Neuronal stem cell (in vitro differentiated cells): ENCODE results near the gene BPIFB2.
A peak's percentile ranks its signal among the peaks of the same experiment; 100 is the strongest.

Source experiments
- DNase-seq: peaks from one replicate; pipeline ENCODE4 v3.0.0-alpha.2; 2013; ENCODE audit warnings: low spot score
- H2AFZ ChIP-seq: one replicate; pipeline ENCODE4 v1.6.1; 2013; ENCODE audit warnings: mild to moderate bottlenecking, low read length, inconsistent platforms
- H2AK5ac ChIP-seq: 2 replicates; pipeline ENCODE4 v1.6.1; 2013; ENCODE audit warnings: low read depth, mild to moderate bottlenecking, inconsistent platforms, low read length, moderate library complexity, mixed read lengths
- H2BK120ac ChIP-seq: 2 replicates; pipeline ENCODE4 v1.6.1; 2013; ENCODE audit warnings: low read depth, mild to moderate bottlenecking, inconsistent platforms, low read length, moderate library complexity, mixed read lengths
- H2BK12ac ChIP-seq: one replicate; pipeline ENCODE4 v1.6.1; 2013; ENCODE audit warnings: low read length, inconsistent platforms
- H2BK15ac ChIP-seq: 2 replicates; pipeline ENCODE4 v1.6.1; 2013; ENCODE audit warnings: mild to moderate bottlenecking, low read length, inconsistent platforms, mixed read lengths
- H2BK5ac ChIP-seq: one replicate; pipeline ENCODE4 v1.6.1; 2013; ENCODE audit warnings: inconsistent platforms, mild to moderate bottlenecking, low read length, moderate library complexity
- H3K14ac ChIP-seq: one replicate; pipeline ENCODE4 v1.6.1; 2013; ENCODE audit warnings: low read length, inconsistent platforms
- H3K18ac ChIP-seq: 2 replicates; pipeline ENCODE4 v1.6.1; 2013; ENCODE audit warnings: low read length, inconsistent platforms
- H3K23ac ChIP-seq: 2 replicates; pipeline ENCODE4 v1.6.1; 2013; ENCODE audit warnings: low read depth, mild to moderate bottlenecking, mixed read lengths, low read length, inconsistent platforms; ENCODE audit not compliant: poor library complexity
- H3K27ac ChIP-seq: replicated peaks from 3 replicates; pipeline ENCODE4 v1.5.1; 2013; ENCODE audit warnings: low read length, inconsistent platforms
- H3K27me3 ChIP-seq, 3 experiments: 2 replicates each; pipeline ENCODE4 v1.6.1; 2013; ENCODE audit warnings: low read length in 3 of 3, mild to moderate bottlenecking in 2 of 3, inconsistent platforms in 1 of 3, low read depth in 1 of 3, mixed read lengths in 1 of 3, moderate library complexity in 1 of 3; ENCODE audit not compliant: control insufficient read depth in 3 of 3, insufficient read depth in 3 of 3
- H3K36me3 ChIP-seq, 2 donors: replicated peaks in 1 of 2; 2 replicates each; pipeline ENCODE4 v1.6.1; 2013; ENCODE audit warnings: low read length in 2 of 2; ENCODE audit not compliant: control insufficient read depth in 2 of 2, insufficient read depth in 2 of 2
- H3K4ac ChIP-seq: 2 replicates; pipeline ENCODE4 v1.6.1; 2013; ENCODE audit warnings: inconsistent platforms, mild to moderate bottlenecking, low read length, moderate library complexity
- H3K4me1 ChIP-seq, 2 donors: 1 replicate in 1 of 2; 2 replicates in 1 of 2; pipeline ENCODE4 v1.6.1; 2013; ENCODE audit warnings: low read length in 2 of 2, low read depth in 1 of 2; ENCODE audit not compliant: control insufficient read depth in 2 of 2, insufficient read depth in 1 of 2
- H3K4me2 ChIP-seq: one replicate; pipeline ENCODE4 v1.6.1; 2013; ENCODE audit warnings: mild to moderate bottlenecking, low read length, inconsistent platforms; ENCODE audit not compliant: insufficient read depth, poor library complexity, severe bottlenecking
- H3K4me3 ChIP-seq, 2 donors: 2 replicates each; pipeline ENCODE4 v1.5.1; 2013; ENCODE audit warnings: low read length in 2 of 2, mild to moderate bottlenecking in 2 of 2, inconsistent platforms in 1 of 2, moderate library complexity in 1 of 2
- H3K79me1 ChIP-seq: one replicate; pipeline ENCODE4 v1.6.1; 2013; ENCODE audit warnings: low read depth, mild to moderate bottlenecking, inconsistent platforms, low read length, moderate library complexity
- H3K9ac ChIP-seq: one replicate; pipeline ENCODE4 v1.6.1; 2013; ENCODE audit warnings: mild to moderate bottlenecking, low read depth, low read length, inconsistent platforms; ENCODE audit not compliant: poor library complexity
- H3K9me3 ChIP-seq, 2 donors: replicated peaks in 1 of 2; 2 replicates each; pipeline versions ENCODE3 to v1.6.1; 2013; ENCODE audit warnings: low read length in 2 of 2, mild to moderate bottlenecking in 2 of 2, inconsistent platforms in 1 of 2, low read depth in 1 of 2, mixed read lengths in 1 of 2, moderate library complexity in 1 of 2; ENCODE audit not compliant: control insufficient read depth in 2 of 2, insufficient read depth in 1 of 2
- H4K8ac ChIP-seq: one replicate; pipeline ENCODE4 v1.6.1; 2013; ENCODE audit warnings: low read depth, mild to moderate bottlenecking, inconsistent platforms, low read length, moderate library complexity
- H4K91ac ChIP-seq: one replicate; pipeline ENCODE4 v1.6.1; 2013; ENCODE audit warnings: low read length, low read depth, mild to moderate bottlenecking, inconsistent platforms; ENCODE audit not compliant: poor library complexity
- WGBS, 2 donors: extraction: QIAGEN DNeasy Blood & Tissue Kit; methylation state at CpG; one replicate each; pipeline ENCODE4 v1.1.7; 2013; ENCODE audit warnings: missing lambda C conversion rate in 2 of 2, mixed read lengths in 1 of 2; ENCODE audit not compliant: insufficient read length in 2 of 2, insufficient replicate concordance in 1 of 2; ENCODE audit errors: extremely low coverage in 2 of 2; 5-methylcytosine and 5-hydroxymethylcytosine counted together

BPIFB2 gene

DNA sequence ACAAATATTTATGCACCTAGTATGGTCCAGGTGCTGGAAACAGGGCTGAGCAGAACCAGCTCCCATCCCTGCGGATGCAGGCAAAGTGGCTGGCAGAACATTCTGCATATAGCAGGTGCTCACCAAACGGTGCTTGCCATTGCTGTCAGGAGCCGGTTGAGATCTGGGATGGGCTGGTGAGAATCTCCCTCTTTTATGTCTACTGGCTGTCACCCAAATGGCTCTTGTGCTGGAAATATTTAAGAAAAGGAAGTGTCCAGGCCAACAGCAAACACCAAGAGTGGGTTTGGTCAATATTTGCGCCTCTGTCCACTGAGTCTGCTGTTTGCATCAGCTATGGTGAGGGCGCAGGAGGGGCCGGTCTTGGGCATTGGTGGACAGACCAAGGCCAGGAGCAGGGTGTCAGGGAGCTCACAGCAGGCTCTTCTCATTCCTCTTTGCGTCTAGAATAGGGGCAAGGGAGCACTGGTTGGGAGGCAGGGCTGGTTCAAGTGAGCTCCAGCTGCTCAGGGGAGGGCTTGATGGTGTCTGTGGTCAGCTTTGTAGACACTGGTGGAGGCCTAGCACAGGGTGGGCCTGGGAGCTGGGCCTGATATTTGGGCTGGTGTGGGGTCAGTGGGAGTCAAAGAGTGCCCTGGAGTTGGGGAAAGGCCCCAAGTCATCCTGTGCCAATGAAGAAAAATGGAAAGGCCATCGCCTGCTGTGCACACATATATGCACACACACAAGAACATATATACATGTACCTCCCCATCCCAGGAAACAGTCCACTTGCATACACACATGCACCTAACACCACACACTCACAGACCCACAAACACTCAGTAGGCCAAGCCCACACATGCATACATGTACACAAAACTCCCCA lies 1.4 kb upstream of the BPIFB2 start:
- DNase-seq, result no peak
- no peaks in the 10 kb centered on the region for H3K79me1 ChIP-seq
- no peak overlapping the region for H2BK120ac ChIP-seq
- no peak overlapping the region for H3K9ac ChIP-seq
- H3K9me3 ChIP-seq, result peaks cover 0 to 5% of the 10 kb centered on the region in 2 donors
- no peak overlapping the region for H2AK5ac ChIP-seq
- H4K91ac ChIP-seq, result no peak overlapping the region
- no peak overlapping the region for H4K8ac ChIP-seq
- H3K27me3 ChIP-seq, result no peaks in the 10 kb centered on the region
- no peak overlapping the region for H3K23ac ChIP-seq
- no peak overlapping the region for H3K18ac ChIP-seq
- peaks cover 10 to 11% of the 10 kb centered on the region in 2 donors for H3K4me1 ChIP-seq
- H2BK12ac ChIP-seq, result no peak overlapping the region
- no peaks in the 10 kb centered on the region for H3K36me3 ChIP-seq
- H3K4ac ChIP-seq, result no peak overlapping the region
- H2AFZ ChIP-seq, result no peak overlapping the region
- H3K14ac ChIP-seq, result no peak overlapping the region
- no CpG with 5 or more reads among the region's 8 CpGs for WGBS, 2 donors
- no peak overlapping the region for H2BK5ac ChIP-seq
- no peak overlapping the region for H2BK15ac ChIP-seq
- H3K4me2 ChIP-seq, result no peak overlapping the region
- no peak overlapping the region for H3K4me3 ChIP-seq
- H3K27ac ChIP-seq, result no peak overlapping the region

DNA sequence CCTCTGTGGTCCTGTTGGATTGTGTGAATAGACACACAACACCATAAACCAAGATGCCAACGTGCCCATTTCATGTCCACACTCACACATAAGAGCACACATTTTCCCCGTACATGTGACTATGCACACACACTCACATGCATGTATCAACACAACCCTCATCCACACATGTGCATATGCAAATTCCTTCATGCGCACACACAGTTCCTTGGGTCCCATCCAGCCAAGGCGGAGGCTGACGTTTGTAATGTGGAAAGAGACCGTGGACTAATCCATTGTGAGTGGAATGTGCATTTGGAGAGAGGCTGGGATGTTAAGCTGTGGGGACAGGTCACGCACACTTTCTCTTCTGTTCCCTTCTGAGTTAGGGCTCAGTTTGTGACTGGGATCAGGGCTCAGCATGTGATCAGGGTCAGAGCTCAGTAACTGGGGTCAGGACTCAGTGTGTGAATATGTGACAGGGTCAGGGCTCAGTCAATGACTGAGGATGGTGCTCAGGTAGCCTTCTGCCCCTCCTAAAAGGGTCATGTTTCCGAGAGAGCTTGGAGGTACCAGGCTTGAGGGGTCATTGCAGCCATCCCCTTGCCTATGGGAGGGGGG lies 628 bp upstream of the BPIFB2 start:
- Histone ChIP-seq H3K18ac (no peak overlapping the region), H3K9ac (no peak overlapping the region), H3K4me2 (no peak overlapping the region), H3K4me1 (peaks cover 10 to 11% of the 10 kb centered on the region in 2 donors), H3K4ac (no peak overlapping the region), H2AK5ac (peak overlapping the region; percentile 47), H2BK5ac (no peak overlapping the region), H3K27me3 (no peaks in the 10 kb centered on the region), H2BK15ac (no peak overlapping the region), H2AFZ (no peak overlapping the region), H3K9me3 (peaks cover 0 to 5% of the 10 kb centered on the region in 2 donors), H3K4me3 (no peak overlapping the region), H4K91ac (no peak overlapping the region), H3K23ac (no peak overlapping the region), H3K79me1 (no peaks in the 10 kb centered on the region), H3K36me3 (no peaks in the 10 kb centered on the region), H3K27ac (no peak overlapping the region), H3K14ac (peak overlapping the region; percentile 60), H4K8ac (no peak overlapping the region), H2BK120ac (no peak overlapping the region), H2BK12ac (no peak overlapping the region)
- no peak for DNase-seq
- no CpG with 5 or more reads among the region's 8 CpGs for WGBS, 2 donors

DNA sequence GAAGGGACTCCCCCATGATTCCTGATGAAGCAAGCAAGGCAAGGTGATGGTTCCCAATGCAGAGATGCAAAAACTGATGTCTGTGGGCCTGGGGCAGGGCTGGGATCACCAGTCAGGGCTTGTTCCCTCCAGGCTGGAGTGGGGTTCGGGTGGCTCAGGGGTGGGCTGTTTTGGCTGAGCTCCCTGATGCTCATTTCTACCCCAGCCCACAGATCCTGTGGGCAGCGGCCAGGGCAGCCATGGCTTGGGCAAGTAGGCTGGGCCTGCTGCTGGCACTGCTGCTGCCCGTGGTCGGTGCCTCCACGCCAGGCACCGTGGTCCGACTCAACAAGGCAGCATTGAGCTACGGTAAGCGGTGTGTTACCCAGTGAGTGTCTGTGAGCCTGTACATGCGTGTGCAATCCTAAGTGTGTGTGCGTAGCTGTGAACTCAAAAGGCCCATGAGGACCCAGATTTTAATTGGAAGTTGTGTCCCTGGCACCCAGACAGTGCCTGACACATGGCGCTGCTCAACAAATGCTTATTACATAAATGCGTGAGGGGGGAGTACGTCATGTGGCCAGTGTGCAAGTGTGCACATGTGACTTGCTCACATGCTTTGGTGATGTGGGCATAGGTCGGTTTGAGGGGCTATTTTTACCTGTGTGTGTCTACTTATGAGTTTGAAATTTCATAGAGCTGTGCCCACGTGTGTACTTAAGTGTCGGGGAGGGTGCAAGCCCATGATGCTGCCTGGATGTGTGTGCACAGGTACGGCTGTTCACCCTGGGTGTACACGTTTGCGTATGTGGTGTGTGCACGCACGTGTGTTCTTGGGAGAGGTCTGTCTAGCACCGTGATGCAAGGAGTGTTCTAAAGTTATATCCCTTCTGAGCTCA lies 1.1 kb downstream of the BPIFB2 start:
- Histone ChIP-seq H3K4me2 (no peak overlapping the region), H2BK15ac (peak overlapping the region; percentile 18), H2BK120ac (no peak overlapping the region), H3K4ac (no peak overlapping the region), H3K27ac (no peak overlapping the region), H3K4me3 (no peak overlapping the region), H3K9me3 (peaks cover 0 to 5% of the 10 kb centered on the region in 2 donors), H3K79me1 (no peaks in the 10 kb centered on the region), H3K9ac (no peak overlapping the region), H2BK12ac (no peak overlapping the region), H2AK5ac (peak overlapping the region; percentile 35), H3K14ac (no peak overlapping the region), H4K8ac (no peak overlapping the region), H3K36me3 (no peaks in the 10 kb centered on the region), H2AFZ (no peak overlapping the region), H4K91ac (no peak overlapping the region), H3K18ac (peak overlapping the region; percentile 76), H3K27me3 (peaks cover 0 to 5% (median 0%) of the 10 kb centered on the region in 3 experiments), H3K4me1 (peaks cover 10 to 11% of the 10 kb centered on the region in 2 donors), H3K23ac (no peak overlapping the region), H2BK5ac (no peak overlapping the region)
- no peak for DNase-seq
- no CpG with 5 or more reads among the region's 23 CpGs for WGBS, 2 donors
